ENCODE results near the gene ERI2. TPM values are rescaled to one million over a fixed set of nuclear protein-coding genes. Genes with fewer than 3 reads are reported as not detected.
A peak's percentile ranks its signal among the peaks of the same experiment; 100 is the strongest.

Gene ERI2
- total RNA-seq, 2 donors from 2014 or later: 18.7 TPM

GRCh38 chr16:20782470-20782869 is 23.8 kb downstream of the ERI2 start:
- Histone ChIP-seq H3K4me3 (ENCODE audit: low read length) (no peak overlapping the region), H3K27me3 (ENCODE audit: control insufficient read depth, insufficient read depth, low read length, poor library complexity, severe bottlenecking) (no peaks in the 10 kb centered on the region), H3K36me3 (ENCODE audit: control insufficient read depth, insufficient read depth, low read length) (no peaks in the 10 kb centered on the region), H3K27ac (ENCODE audit: low read depth, low read length) (no peak overlapping the region), H3K4me1 (ENCODE audit: control insufficient read depth, insufficient read depth, low read length) (peaks cover 4% of the 10 kb centered on the region), H3K9ac (ENCODE audit: extremely low read depth, low read length, poor library complexity, severe bottlenecking) (no peak overlapping the region), H3K9me3 (ENCODE audit: control insufficient read depth, low read length) (no peaks in the 10 kb centered on the region)
- Mint-ChIP-seq H3K4me1 (no peaks in the 10 kb centered on the region), H3K4me3 (no peak overlapping the region), H3K36me3 (ENCODE audit: low read depth) (no peaks in the 10 kb centered on the region), H3K27me3 (ENCODE audit: insufficient read depth) (no peaks in the 10 kb centered on the region), H3K27ac (no peak overlapping the region), H3K9me3 (no peaks in the 10 kb centered on the region)
- DNase-seq: no peak
- 83 to 85% methylated on average over 1 to 2 of the region's 2 CpGs for WGBS, 2 experiments (ENCODE audit: insufficient coverage in 1 of 2, insufficient read length in 1 of 2)
- TF ChIP-seq CTCF (conservative IDR thresholded peaks at IDR 0.05): no peak

- H3K9me3 Mint-ChIP-seq: no peaks in the 10 kb centered on the region
- no peak for DNase-seq
- H3K27me3 ChIP-seq (ENCODE audit: control insufficient read depth, insufficient read depth, low read length, poor library complexity, severe bottlenecking): no peaks in the 10 kb centered on the region
- peaks cover 4% of the 10 kb centered on the region for H3K4me1 ChIP-seq (ENCODE audit: control insufficient read depth, insufficient read depth, low read length)
- no peak overlapping the region for H3K4me3 Mint-ChIP-seq
- H3K27me3 Mint-ChIP-seq (ENCODE audit: insufficient read depth): no peaks in the 10 kb centered on the region
- no peaks in the 10 kb centered on the region for H3K9me3 ChIP-seq (ENCODE audit: control insufficient read depth, low read length)
- H3K36me3 ChIP-seq (ENCODE audit: control insufficient read depth, insufficient read depth, low read length): no peaks in the 10 kb centered on the region
- H3K27ac Mint-ChIP-seq: no peak overlapping the region
- H3K36me3 Mint-ChIP-seq (ENCODE audit: low read depth): no peaks in the 10 kb centered on the region
- H3K27ac ChIP-seq (ENCODE audit: low read depth, low read length): no peak overlapping the region
- H3K9ac ChIP-seq (ENCODE audit: extremely low read depth, low read length, poor library complexity, severe bottlenecking): no peak overlapping the region
- no peak for TF ChIP-seq CTCF (conservative IDR thresholded peaks at IDR 0.05)
- 60 to 78% methylated on average over 1 of the region's 1 CpG for WGBS, 2 experiments (ENCODE audit: insufficient coverage in 1 of 2, insufficient read length in 1 of 2)
- no peaks in the 10 kb centered on the region for H3K4me1 Mint-ChIP-seq
- no peak overlapping the region for H3K4me3 ChIP-seq (ENCODE audit: low read length)
These were observed 24.6 kb downstream of the ERI2 start for GRCh38 chr16:20781697-20782096.

GRCh38 chr16:20774703-20775362 is 31.4 kb downstream of the ERI2 start:
- no peak overlapping the region for H3K27ac ChIP-seq (ENCODE audit: low read depth, low read length)

More at GRCh38 chr16:20774703-20775362, 31.4 kb downstream of the ERI2 start:
- no peaks in the 10 kb centered on the region for H3K9me3 Mint-ChIP-seq
- H3K27me3 Mint-ChIP-seq (ENCODE audit: insufficient read depth): no peaks in the 10 kb centered on the region
- Histone ChIP-seq H3K4me3 (ENCODE audit: low read length) (no peak overlapping the region), H3K4me1 (ENCODE audit: control insufficient read depth, insufficient read depth, low read length) (no peaks in the 10 kb centered on the region), H3K9me3 (ENCODE audit: control insufficient read depth, low read length) (no peaks in the 10 kb centered on the region), H3K36me3 (ENCODE audit: control insufficient read depth, insufficient read depth, low read length) (no peaks in the 10 kb centered on the region), H3K9ac (ENCODE audit: extremely low read depth, low read length, poor library complexity, severe bottlenecking) (no peak overlapping the region), H3K27me3 (ENCODE audit: control insufficient read depth, insufficient read depth, low read length, poor library complexity, severe bottlenecking) (peaks cover 7% of the 10 kb centered on the region)
- peak; percentile 94 for TF ChIP-seq CTCF (conservative IDR thresholded peaks at IDR 0.05)
- H3K4me3 Mint-ChIP-seq: no peak overlapping the region
- WGBS, 2 experiments (ENCODE audit: insufficient coverage in 1 of 2, insufficient read length in 1 of 2): 52% methylated on average over 5 of the region's 7 CpGs; no CpG with 5 or more reads in 1 of the 2 experiments
- no peak overlapping the region for H3K27ac Mint-ChIP-seq
- no peaks in the 10 kb centered on the region for H3K4me1 Mint-ChIP-seq
- DNase-seq: peak; percentile 97
- H3K36me3 Mint-ChIP-seq (ENCODE audit: low read depth): no peaks in the 10 kb centered on the region

Data from endodermal cell (in vitro differentiated cells).